HepG2 (cell line): ENCODE measurements around the gene KRABD2.
A peak's percentile ranks its signal among the peaks of the same experiment; 100 is the strongest.

Experiments
- ARID3A ChIP-seq: IDR thresholded peaks from 2 replicates; pipeline ENCODE4 v1.6.1; 2012; ENCODE audit warnings: low read depth, low read length, improper control_type of control experiment
- ETV5 ChIP-seq: IDR thresholded peaks from 2 replicates; pipeline ENCODE4 v1.6.1; 2018; ENCODE audit warnings: missing biosample characterization, missing genetic modification reagents, inconsistent platforms, borderline replicate concordance
- FOXP4 ChIP-seq: sonication (generic); formaldehyde crosslinking; IDR thresholded peaks from 2 replicates; pipeline ENCODE4 v1.4.0; 2020; ENCODE audit warnings: missing genetic modification reagents
- NONO ChIP-seq, 2 experiments: fragments of 450-650 bp in 1 of 2; sonication (generic) in 1 of 2; formaldehyde crosslinking in 1 of 2; IDR thresholded peaks in 1 of 2; conservative IDR thresholded peaks in 1 of 2; 2 replicates each; pipeline versions ENCODE4 v1.6.1 to v1.8.0; 2017 to 2022; ENCODE audit warnings: mild to moderate bottlenecking in 1 of 2, missing genetic modification reagents in 1 of 2, moderate library complexity in 1 of 2
- PHF20 ChIP-seq: sonication (generic); formaldehyde crosslinking; IDR thresholded peaks from 2 replicates; pipeline ENCODE4 v1.5.0; 2020; ENCODE audit warnings: mild to moderate bottlenecking, missing genetic modification reagents
- POLR2AphosphoS5 ChIP-seq: IDR thresholded peaks from 2 replicates; pipeline ENCODE4 v1.6.1; 2012; ENCODE audit warnings: low read depth, low read length
- RBAK ChIP-seq: sonication (generic); formaldehyde crosslinking; IDR thresholded peaks from 2 replicates; pipeline ENCODE4 v1.5.1; 2020; ENCODE audit warnings: mild to moderate bottlenecking, missing genetic modification reagents
- REXO4 ChIP-seq: sonication (generic); formaldehyde crosslinking; IDR thresholded peaks from 2 replicates; pipeline ENCODE4 v1.8.0; 2022; ENCODE audit warnings: missing genetic modification reagents, mild to moderate bottlenecking, borderline replicate concordance
- SIX1 ChIP-seq: sonication (generic); formaldehyde crosslinking; IDR thresholded peaks from 2 replicates; pipeline ENCODE4 v1.4.0; 2020; ENCODE audit warnings: missing genetic modification reagents, borderline replicate concordance
- SOX13 ChIP-seq, 3 experiments: fragments of 450-650 bp in 1 of 3; sonication (generic) in 1 of 3; formaldehyde crosslinking in 1 of 3; IDR thresholded peaks in 2 of 3; conservative IDR thresholded peaks in 1 of 3; 2 replicates each; pipeline versions ENCODE4 v1.5.0 to v1.6.1; 2016 to 2020; ENCODE audit warnings: antibody characterized with exemption in 1 of 3, mild to moderate bottlenecking in 1 of 3, missing compliant biosample characterization in 1 of 3, missing genetic modification reagents in 1 of 3, moderate library complexity in 1 of 3
- SUZ12 ChIP-seq: fragments of 150-350 bp; IDR thresholded peaks from 2 replicates; pipeline ENCODE4 v1.6.1; 2014; ENCODE audit warnings: low read depth, low read length
- THAP11 ChIP-seq: IDR thresholded peaks from 2 replicates; pipeline ENCODE4 v1.6.1; 2016; ENCODE audit warnings: missing biosample characterization, missing genetic modification reagents
- ZC3H13 ChIP-seq: sonication (generic); formaldehyde crosslinking; IDR thresholded peaks from 2 replicates; pipeline ENCODE4 v1.8.1; 2023; ENCODE audit warnings: mild to moderate bottlenecking, missing genetic modification reagents, moderate library complexity
- ZEB1 ChIP-seq: IDR thresholded peaks from 2 replicates; pipeline ENCODE4 v1.6.1; 2012; ENCODE audit warnings: mild to moderate bottlenecking, low read depth, inconsistent platforms; ENCODE audit not compliant: insufficient replicate concordance
- ZKSCAN8 ChIP-seq: IDR thresholded peaks from 2 replicates; pipeline ENCODE4 v1.6.1; 2016; ENCODE audit warnings: borderline replicate concordance, missing genetic modification reagents, missing compliant biosample characterization
- ZNF766 ChIP-seq: sonication (generic); formaldehyde crosslinking; IDR thresholded peaks from 2 replicates; pipeline ENCODE4 v1.5.0; 2020; ENCODE audit warnings: missing genetic modification reagents, borderline replicate concordance
- ZNF790 ChIP-seq: sonication (generic); formaldehyde crosslinking; IDR thresholded peaks from 2 replicates; pipeline ENCODE4 v1.8.0; 2022; ENCODE audit warnings: missing genetic modification reagents, mild to moderate bottlenecking, borderline replicate concordance
- TF ChIP-seq, protein P1 (sequence below): sonication (generic); formaldehyde crosslinking; IDR thresholded peaks from 2 replicates; pipeline ENCODE4 v1.4.0; 2020; ENCODE audit warnings: missing genetic modification reagents
- TF ChIP-seq, protein P2 (sequence below): sonication (generic); formaldehyde crosslinking; IDR thresholded peaks from 2 replicates; pipeline ENCODE4 v1.4.0; 2020; ENCODE audit warnings: missing genetic modification reagents

KRABD2 gene

GRCh38 chr17:8383143-8383822 lies 6.8 kb upstream of the KRABD2 start, which contains the start of gene RPL26 (continued):
- TF ChIP-seq POLR2AphosphoS5, result peak; percentile 99
- peak; percentile 90 for TF ChIP-seq PHF20 (CRISPR knock-in tag)
- TF ChIP-seq SOX13 (IDR thresholded peaks at IDR 0.05), result no peak
- peak in 1 of 2 experiments; percentile 10; a peak in 2 of 4 replicates for TF ChIP-seq SOX13 (CRISPR knock-in tag; conservative IDR thresholded peaks at IDR 0.05 in 1 of 2, IDR thresholded peaks at IDR 0.05 in 1 of 2)
- no peak for TF ChIP-seq ZEB1
- no peak for TF ChIP-seq SUZ12
- peak; percentile 27; the same call in 1 of the 2 replicates for TF ChIP-seq ZNF790
- TF ChIP-seq, protein P1, sequence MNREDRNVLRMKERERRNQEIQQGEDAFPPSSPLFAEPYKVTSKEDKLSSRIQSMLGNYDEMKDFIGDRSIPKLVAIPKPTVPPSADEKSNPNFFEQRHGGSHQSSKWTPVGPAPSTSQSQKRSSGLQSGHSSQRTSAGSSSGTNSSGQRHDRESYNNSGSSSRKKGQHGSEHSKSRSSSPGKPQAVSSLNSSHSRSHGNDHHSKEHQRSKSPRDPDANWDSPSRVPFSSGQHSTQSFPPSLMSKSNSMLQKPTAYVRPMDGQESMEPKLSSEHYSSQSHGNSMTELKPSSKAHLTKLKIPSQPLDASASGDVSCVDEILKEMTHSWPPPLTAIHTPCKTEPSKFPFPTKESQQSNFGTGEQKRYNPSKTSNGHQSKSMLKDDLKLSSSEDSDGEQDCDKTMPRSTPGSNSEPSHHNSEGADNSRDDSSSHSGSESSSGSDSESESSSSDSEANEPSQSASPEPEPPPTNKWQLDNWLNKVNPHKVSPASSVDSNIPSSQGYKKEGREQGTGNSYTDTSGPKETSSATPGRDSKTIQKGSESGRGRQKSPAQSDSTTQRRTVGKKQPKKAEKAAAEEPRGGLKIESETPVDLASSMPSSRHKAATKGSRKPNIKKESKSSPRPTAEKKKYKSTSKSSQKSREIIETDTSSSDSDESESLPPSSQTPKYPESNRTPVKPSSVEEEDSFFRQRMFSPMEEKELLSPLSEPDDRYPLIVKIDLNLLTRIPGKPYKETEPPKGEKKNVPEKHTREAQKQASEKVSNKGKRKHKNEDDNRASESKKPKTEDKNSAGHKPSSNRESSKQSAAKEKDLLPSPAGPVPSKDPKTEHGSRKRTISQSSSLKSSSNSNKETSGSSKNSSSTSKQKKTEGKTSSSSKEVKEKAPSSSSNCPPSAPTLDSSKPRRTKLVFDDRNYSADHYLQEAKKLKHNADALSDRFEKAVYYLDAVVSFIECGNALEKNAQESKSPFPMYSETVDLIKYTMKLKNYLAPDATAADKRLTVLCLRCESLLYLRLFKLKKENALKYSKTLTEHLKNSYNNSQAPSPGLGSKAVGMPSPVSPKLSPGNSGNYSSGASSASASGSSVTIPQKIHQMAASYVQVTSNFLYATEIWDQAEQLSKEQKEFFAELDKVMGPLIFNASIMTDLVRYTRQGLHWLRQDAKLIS (CRISPR knock-in tag), result no peak; the same call in 1 of the 2 replicates
- 0 out of 2 replicates have a peak, but pooled peaks have one; percentile 35 for TF ChIP-seq ZKSCAN8
- peak; percentile 99 for TF ChIP-seq ARID3A
- TF ChIP-seq, protein P2, sequence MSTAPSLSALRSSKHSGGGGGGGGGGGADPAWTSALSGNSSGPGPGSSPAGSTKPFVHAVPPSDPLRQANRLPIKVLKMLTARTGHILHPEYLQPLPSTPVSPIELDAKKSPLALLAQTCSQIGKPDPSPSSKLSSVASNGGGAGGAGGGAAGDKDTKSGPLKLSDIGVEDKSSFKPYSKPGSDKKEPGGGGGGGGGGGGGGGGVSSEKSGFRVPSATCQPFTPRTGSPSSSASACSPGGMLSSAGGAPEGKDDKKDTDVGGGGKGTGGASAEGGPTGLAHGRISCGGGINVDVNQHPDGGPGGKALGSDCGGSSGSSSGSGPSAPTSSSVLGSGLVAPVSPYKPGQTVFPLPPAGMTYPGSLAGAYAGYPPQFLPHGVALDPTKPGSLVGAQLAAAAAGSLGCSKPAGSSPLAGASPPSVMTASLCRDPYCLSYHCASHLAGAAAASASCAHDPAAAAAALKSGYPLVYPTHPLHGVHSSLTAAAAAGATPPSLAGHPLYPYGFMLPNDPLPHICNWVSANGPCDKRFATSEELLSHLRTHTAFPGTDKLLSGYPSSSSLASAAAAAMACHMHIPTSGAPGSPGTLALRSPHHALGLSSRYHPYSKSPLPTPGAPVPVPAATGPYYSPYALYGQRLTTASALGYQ (CRISPR knock-in tag), result peak; percentile 77
- peak; percentile 94 for TF ChIP-seq THAP11 (CRISPR knock-in tag)
- TF ChIP-seq SIX1 (CRISPR knock-in tag), result peak; percentile 15; the same call in 1 of the 2 replicates
- no peak for TF ChIP-seq ZNF766
- peak; percentile 79 for TF ChIP-seq ETV5
- peak; percentile 75; the same call in 1 of the 2 replicates for TF ChIP-seq ZC3H13
- no peak for TF ChIP-seq FOXP4 (CRISPR knock-in tag)
- no peak for TF ChIP-seq RBAK (CRISPR knock-in tag)
- TF ChIP-seq REXO4 (CRISPR knock-in tag), result no peak
- TF ChIP-seq NONO (IDR thresholded peaks at IDR 0.05), result no peak
- peak; percentile 94 for TF ChIP-seq NONO (CRISPR knock-in tag; conservative IDR thresholded peaks at IDR 0.05)
